IMR-90 (cell line): ENCODE data around the gene LUZP1. TPM values are rescaled to one million over a fixed set of nuclear protein-coding genes. Genes with fewer than 3 reads are reported as not detected.

Experiments used
- ATAC-seq: fragments of 200-7000 bp; cut with Tn5 transposase; 2 replicates; pipeline ENCODE4 v1.9.1; 2020; ENCODE audit warnings: low read depth, mild to moderate bottlenecking, moderate library complexity
- BruUV-seq: library from RNA; stranded (reverse); fragments of 400-500 nt; replicated peaks from 2 replicates; lab custom pipeline; 2021; lab: Mats Ljungman, UMichigan
- CTCF ChIA-PET: fragments of 300-600 bp; formaldehyde crosslinking; extraction: SDS; loops from one replicate; lab custom pipeline; 2021; ENCODE audit warnings: antibody characterized with exemption; lab: Yijun Ruan, JAX
- POLR2A ChIA-PET: fragments of 300-600 bp; sonication (Branson Sonifier 250); formaldehyde crosslinking; loops from one replicate; lab custom pipeline; 2022; ENCODE audit warnings: antibody characterized with exemption; ENCODE audit not compliant: unreplicated experiment; lab: Charles Lee
- DNase-seq: peaks from one replicate; pipeline ENCODE4 v3.0.0; 2013
- H2AFZ ChIP-seq: replicated peaks from 2 replicates; pipeline ENCODE3; 2013; ENCODE audit warnings: low read length, mild to moderate bottlenecking; ENCODE audit not compliant: poor library complexity
- H2AK5ac ChIP-seq: 2 replicates; pipeline ENCODE4 v1.6.1; 2013; ENCODE audit warnings: low read depth, low read length, inconsistent platforms
- H2AK9ac ChIP-seq: replicated peaks from 2 replicates; pipeline ENCODE3; 2013; ENCODE audit warnings: mild to moderate bottlenecking, low read depth, low read length, moderate library complexity; ENCODE audit not compliant: poor library complexity
- H2BK120ac ChIP-seq: 2 replicates; pipeline ENCODE4 v1.6.1; 2013; ENCODE audit warnings: low read depth, low read length, inconsistent platforms
- H2BK15ac ChIP-seq: 3 replicates; pipeline ENCODE4 v1.6.1; 2013; ENCODE audit warnings: low read depth, low read length, inconsistent platforms
- H2BK20ac ChIP-seq: 2 replicates; pipeline ENCODE4 v1.6.1; 2013; ENCODE audit warnings: low read depth, mild to moderate bottlenecking, inconsistent platforms, low read length, moderate library complexity
- H2BK5ac ChIP-seq: 2 replicates; pipeline ENCODE4 v1.6.1; 2013; ENCODE audit warnings: mild to moderate bottlenecking, low read depth, low read length, inconsistent platforms; ENCODE audit not compliant: poor library complexity, severe bottlenecking
- H3K14ac ChIP-seq: replicated peaks from 2 replicates; pipeline ENCODE4 v1.6.1; 2013; ENCODE audit warnings: low read depth, low read length, inconsistent platforms
- H3K18ac ChIP-seq: 2 replicates; pipeline ENCODE4 v1.6.1; 2013; ENCODE audit warnings: low read depth, low read length, control low read depth
- H3K23ac ChIP-seq: 2 replicates; pipeline ENCODE4 v1.6.1; 2013; ENCODE audit warnings: low read depth, low read length, inconsistent platforms
- H3K27ac ChIP-seq: 2 replicates; pipeline ENCODE4 v1.5.1; 2013; ENCODE audit warnings: mild to moderate bottlenecking, control low read depth, low read length; ENCODE audit not compliant: insufficient read depth
- H3K27me3 ChIP-seq: 2 replicates; pipeline ENCODE4 v1.6.1; 2013; ENCODE audit warnings: low read length; ENCODE audit not compliant: control insufficient read depth, insufficient read depth
- H3K36me3 ChIP-seq: 2 replicates; pipeline ENCODE4 v1.6.1; 2013; ENCODE audit warnings: low read length, mixed read lengths; ENCODE audit not compliant: control insufficient read depth, insufficient read depth
- H3K4ac ChIP-seq: 2 replicates; pipeline ENCODE4 v1.6.1; 2013; ENCODE audit warnings: low read depth, low read length, inconsistent platforms
- H3K4me1 ChIP-seq: 2 replicates; pipeline ENCODE4 v1.6.1; 2013; ENCODE audit warnings: low read length, mixed read lengths; ENCODE audit not compliant: control insufficient read depth, insufficient read depth
- H3K4me2 ChIP-seq: 2 replicates; pipeline ENCODE4 v1.6.1; 2013; ENCODE audit warnings: low read depth, mild to moderate bottlenecking, control low read depth, low read length, moderate library complexity
- H3K4me3 ChIP-seq: 2 replicates; pipeline ENCODE4 v1.5.1; 2013; ENCODE audit warnings: low read depth, mild to moderate bottlenecking, control low read depth, low read length, moderate library complexity; ENCODE audit not compliant: insufficient read depth
- H3K56ac ChIP-seq: 2 replicates; pipeline ENCODE4 v1.6.1; 2013; ENCODE audit warnings: low read length, inconsistent platforms; ENCODE audit not compliant: insufficient read depth; ENCODE audit errors: extremely low read depth
- H3K79me1 ChIP-seq, 2 experiments: 2 replicates each; pipeline ENCODE4 v1.6.1; 2013; ENCODE audit warnings: low read length in 2 of 2, inconsistent platforms in 1 of 2, low read depth in 1 of 2
- H3K9ac ChIP-seq: 2 replicates; pipeline ENCODE4 v1.6.1; 2013; ENCODE audit warnings: low read depth, low read length, control low read depth
- H3K9me1 ChIP-seq: 2 replicates; pipeline ENCODE4 v1.6.1; 2013; ENCODE audit warnings: low read length, inconsistent platforms; ENCODE audit not compliant: insufficient read depth
- H3K9me3 ChIP-seq: 2 replicates; pipeline ENCODE4 v1.6.1; 2013; ENCODE audit warnings: low read length; ENCODE audit not compliant: control insufficient read depth, insufficient read depth
- H4K20me1 ChIP-seq: 2 replicates; pipeline ENCODE4 v1.6.1; 2013; ENCODE audit warnings: low read length, inconsistent platforms; ENCODE audit not compliant: insufficient read depth
- H4K5ac ChIP-seq: 2 replicates; pipeline ENCODE4 v1.6.1; 2013; ENCODE audit warnings: mild to moderate bottlenecking, low read depth, low read length, control low read depth
- H4K8ac ChIP-seq, 2 experiments: 2 replicates each; pipeline ENCODE4 v1.6.1; 2013; ENCODE audit warnings: low read depth in 2 of 2, low read length in 2 of 2, control low read depth in 1 of 2, inconsistent platforms in 1 of 2
- H4K91ac ChIP-seq: 2 replicates; pipeline ENCODE4 v1.6.1; 2013; ENCODE audit warnings: low read depth, low read length, inconsistent platforms; ENCODE audit not compliant: insufficient read depth
- FOS ChIP-seq: fragments of 150-350 bp; IDR thresholded peaks from 2 replicates; pipeline ENCODE4 v1.6.1; 2016; ENCODE audit warnings: low read depth, low read length
- NFE2L2 ChIP-seq: fragments of 150-350 bp; IDR thresholded peaks from 2 replicates; pipeline ENCODE4 v1.6.1; 2016; ENCODE audit warnings: low read depth, mild to moderate bottlenecking, low read length
- SMC3 ChIP-seq: fragments of 150-350 bp; IDR thresholded peaks from 2 replicates; pipeline ENCODE4 v1.6.1; 2016; ENCODE audit warnings: low read depth, mild to moderate bottlenecking, antibody characterized with exemption, low read length, moderate library complexity
- WGBS, 2 experiments: methylation state at CpG; one replicate each; pipeline versions ENCODE4 v1.1.5 to v1.1.7; 2013; ENCODE audit warnings: missing lambda C conversion rate in 2 of 2; ENCODE audit not compliant: insufficient read length in 1 of 2; ENCODE audit errors: extremely low coverage in 2 of 2; 5-methylcytosine and 5-hydroxymethylcytosine counted together
- dilution Hi-C: fragments of 300-500 bp; cut with HindIII; formaldehyde crosslinking; loops from one replicate; pipeline ENCODE4 v1.14.3; 2018; ENCODE audit warnings: low sequenced_read_pairs; ENCODE audit not compliant: unreplicated experiment
- in situ Hi-C: fragments of 300-500 bp; cut with MboI; formaldehyde crosslinking; loops from 3 replicates; pipeline ENCODE4 v1.14.3; 2019; ENCODE audit warnings: low sequenced_read_pairs, inconsistent platforms, mixed read lengths
- intact Hi-C: fragments of 100-400 bp; cut with micrococcal nuclease; formaldehyde crosslinking; loops from 2 replicates; pipeline ENCODE4 v1.10.0; 2022
- polyA plus RNA-seq, 3 experiments: library from polyadenylated mRNA; depleted of rRNA; stranded (reverse); fragments of >200 nt; gene quantifications; 2 replicates each; pipeline ENCODE4 v1.2.3, GENCODE V29; 2012; ENCODE audit warnings: low replicate concordance in 1 of 3
- total RNA-seq: library from RNA; depleted of rRNA; stranded (reverse); fragments of >200 nt; gene quantifications from 2 replicates; pipeline ENCODE4 v1.2.3, GENCODE V29; 2012
- TF ChIP-seq, protein P1 (sequence below): conservative IDR thresholded peaks from 2 replicates; pipeline ENCODE4 v1.5.1; 2012; ENCODE audit warnings: mild to moderate bottlenecking, low read depth, low read length, improper control_type of control experiment

The LUZP1 gene
- total and polyA plus RNA-seq, 2 of the 4 experiments (the other 2 are of a cell fraction): 13.1 to 31.7 TPM

DNA sequence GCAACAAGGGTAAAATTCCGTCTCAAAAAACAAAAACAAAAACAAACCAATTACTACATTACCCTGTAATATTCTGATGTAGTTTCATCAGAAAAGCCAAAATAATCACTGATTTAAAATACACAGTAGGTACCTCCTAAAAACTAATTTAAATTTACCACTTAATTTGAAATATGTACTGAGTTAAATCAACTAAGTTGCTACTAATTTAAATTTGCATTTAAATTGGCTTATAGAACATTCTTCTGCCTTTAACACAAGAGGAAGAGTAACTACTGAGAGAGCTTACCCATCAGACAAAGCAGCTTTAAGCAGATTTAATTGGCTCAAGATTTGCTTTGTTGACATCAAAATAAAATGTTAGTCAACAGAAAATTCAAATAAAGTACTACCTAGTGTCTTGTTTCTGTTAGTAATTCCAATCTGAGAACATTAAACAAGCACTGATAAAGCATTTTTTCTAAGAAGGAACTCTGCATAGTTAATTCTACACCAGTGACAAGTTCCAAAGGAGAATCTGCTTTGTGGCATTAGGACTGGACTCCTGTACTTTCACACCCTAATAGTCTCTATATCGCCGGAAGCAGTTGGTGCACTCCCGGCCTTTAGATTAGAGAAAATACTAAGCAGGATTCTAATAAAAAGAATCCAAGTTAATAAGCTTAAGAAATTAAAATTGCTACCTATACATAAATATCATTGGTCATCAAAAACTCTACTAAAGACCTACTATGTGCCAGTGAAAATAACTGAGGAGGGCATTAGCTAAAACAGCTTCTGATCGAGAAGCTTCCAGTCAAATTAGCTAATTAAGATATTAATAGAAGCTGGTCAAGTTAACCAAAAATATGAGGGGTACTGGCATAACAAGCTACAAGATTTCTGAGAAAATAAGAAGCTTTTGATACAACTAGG, 8.4 kb downstream of the LUZP1 start:
- intact Hi-C loops (no loop called here), dilution Hi-C loops (no loop called here), in situ Hi-C loops (no loop called here)
- Histone ChIP-seq H3K18ac (no peak overlapping the region), H3K9me1 (peaks cover 21% of the 10 kb centered on the region), H2BK5ac (no peak overlapping the region), H2BK15ac (no peak overlapping the region), H4K5ac (no peak overlapping the region), H3K27ac (no peak overlapping the region), H3K4me3 (no peak overlapping the region), H2BK120ac (no peak overlapping the region), H3K4me2 (no peak overlapping the region), H3K23ac (no peak overlapping the region), H2BK20ac (no peak overlapping the region), H3K14ac (no peak overlapping the region), H3K79me1 (peaks cover 11 to 52% of the 10 kb centered on the region in 2 experiments; a peak in 3 of 4 replicates), H2AK5ac (no peak overlapping the region), H3K27me3 (no peaks in the 10 kb centered on the region), H3K4ac (no peak overlapping the region), H2AK9ac (no peak overlapping the region), H2AFZ (no peak overlapping the region), H3K36me3 (no peaks in the 10 kb centered on the region), H4K20me1 (peaks cover 97% of the 10 kb centered on the region), H4K91ac (no peak overlapping the region), H4K8ac (no peak overlapping the region), H3K9ac (no peak overlapping the region), H3K56ac (no peak overlapping the region), H3K4me1 (peaks cover 4% of the 10 kb centered on the region), H3K9me3 (no peaks in the 10 kb centered on the region)
- ChIA-PET CTCF (interaction anchor here (1.1 to 2.3 kb wide), 2 partner anchors 37 to 61 kb away, joined by 3 to 8 read pairs; no protein-coding TSS in a partner anchor), POLR2A (no interaction called here)
- TF ChIP-seq SMC3 (no peak), FOS (no peak), NFE2L2 (no peak)
- TF ChIP-seq, protein P1, sequence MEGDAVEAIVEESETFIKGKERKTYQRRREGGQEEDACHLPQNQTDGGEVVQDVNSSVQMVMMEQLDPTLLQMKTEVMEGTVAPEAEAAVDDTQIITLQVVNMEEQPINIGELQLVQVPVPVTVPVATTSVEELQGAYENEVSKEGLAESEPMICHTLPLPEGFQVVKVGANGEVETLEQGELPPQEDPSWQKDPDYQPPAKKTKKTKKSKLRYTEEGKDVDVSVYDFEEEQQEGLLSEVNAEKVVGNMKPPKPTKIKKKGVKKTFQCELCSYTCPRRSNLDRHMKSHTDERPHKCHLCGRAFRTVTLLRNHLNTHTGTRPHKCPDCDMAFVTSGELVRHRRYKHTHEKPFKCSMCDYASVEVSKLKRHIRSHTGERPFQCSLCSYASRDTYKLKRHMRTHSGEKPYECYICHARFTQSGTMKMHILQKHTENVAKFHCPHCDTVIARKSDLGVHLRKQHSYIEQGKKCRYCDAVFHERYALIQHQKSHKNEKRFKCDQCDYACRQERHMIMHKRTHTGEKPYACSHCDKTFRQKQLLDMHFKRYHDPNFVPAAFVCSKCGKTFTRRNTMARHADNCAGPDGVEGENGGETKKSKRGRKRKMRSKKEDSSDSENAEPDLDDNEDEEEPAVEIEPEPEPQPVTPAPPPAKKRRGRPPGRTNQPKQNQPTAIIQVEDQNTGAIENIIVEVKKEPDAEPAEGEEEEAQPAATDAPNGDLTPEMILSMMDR: no peak
- no CpG with 5 or more reads among the region's 5 CpGs for WGBS, 2 experiments
- ATAC-seq (no peak), DNase-seq (no peak)
- no TSS peak for BruUV-seq
